ENCODE data around the gene AKAP12.

Gene AKAP12

DNA sequence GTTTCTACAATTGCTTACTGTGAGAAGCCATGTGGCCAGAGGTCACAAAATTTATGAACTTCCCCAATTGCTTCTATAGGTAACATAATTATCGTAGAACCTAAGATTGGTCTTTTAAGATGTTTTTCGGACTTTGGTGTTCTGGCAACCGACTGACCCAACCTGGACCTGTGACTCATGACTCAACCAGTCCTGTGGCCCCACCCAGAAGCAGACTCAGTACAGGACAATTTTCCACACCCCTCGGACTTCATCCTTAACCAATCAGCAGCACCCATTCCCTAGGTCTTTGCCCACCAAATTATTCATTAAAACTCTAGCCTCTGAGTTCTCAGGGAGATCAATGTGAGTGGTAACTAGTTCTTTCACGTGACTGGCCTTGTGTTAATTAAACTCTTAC, 26.4 kb upstream of the AKAP12 start:
- Histone ChIP-seq H4K20me1 (ENCODE audit: insufficient read depth, low read length) (no peaks in the 10 kb centered on the region), H3K27me3 (ENCODE audit: insufficient read depth, low read length) (no peaks in the 10 kb centered on the region; the same call in 1 of the 2 replicates), H2AFZ (ENCODE audit: low read length) (no peak overlapping the region), H3K4me1 (ENCODE audit: insufficient read depth, low read length, severe bottlenecking) (no peaks in the 10 kb centered on the region), H3F3A (ENCODE audit: insufficient read depth, low read length) (no peaks in the 10 kb centered on the region), H3K4me3 (ENCODE audit: low read depth, low read length, poor library complexity, severe bottlenecking) (no peak overlapping the region), H3K9ac (ENCODE audit: low read length) (no peak overlapping the region), H3K9me3 (ENCODE audit: low read length) (peaks cover 3% of the 10 kb centered on the region), H3K4me2 (ENCODE audit: low read length) (no peak overlapping the region), H3K36me3 (ENCODE audit: insufficient read depth, low read length) (no peaks in the 10 kb centered on the region), H3K79me2 (ENCODE audit: insufficient read depth, low read length) (no peaks in the 10 kb centered on the region), H3K27ac (ENCODE audit: low read depth, low read length, poor library complexity, severe bottlenecking) (no peak overlapping the region), H3K9me2 (ENCODE audit: low read depth, low read length) (no peaks in the 10 kb centered on the region)
- TF ChIP-seq, protein P1, sequence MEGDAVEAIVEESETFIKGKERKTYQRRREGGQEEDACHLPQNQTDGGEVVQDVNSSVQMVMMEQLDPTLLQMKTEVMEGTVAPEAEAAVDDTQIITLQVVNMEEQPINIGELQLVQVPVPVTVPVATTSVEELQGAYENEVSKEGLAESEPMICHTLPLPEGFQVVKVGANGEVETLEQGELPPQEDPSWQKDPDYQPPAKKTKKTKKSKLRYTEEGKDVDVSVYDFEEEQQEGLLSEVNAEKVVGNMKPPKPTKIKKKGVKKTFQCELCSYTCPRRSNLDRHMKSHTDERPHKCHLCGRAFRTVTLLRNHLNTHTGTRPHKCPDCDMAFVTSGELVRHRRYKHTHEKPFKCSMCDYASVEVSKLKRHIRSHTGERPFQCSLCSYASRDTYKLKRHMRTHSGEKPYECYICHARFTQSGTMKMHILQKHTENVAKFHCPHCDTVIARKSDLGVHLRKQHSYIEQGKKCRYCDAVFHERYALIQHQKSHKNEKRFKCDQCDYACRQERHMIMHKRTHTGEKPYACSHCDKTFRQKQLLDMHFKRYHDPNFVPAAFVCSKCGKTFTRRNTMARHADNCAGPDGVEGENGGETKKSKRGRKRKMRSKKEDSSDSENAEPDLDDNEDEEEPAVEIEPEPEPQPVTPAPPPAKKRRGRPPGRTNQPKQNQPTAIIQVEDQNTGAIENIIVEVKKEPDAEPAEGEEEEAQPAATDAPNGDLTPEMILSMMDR (IDR thresholded peaks at IDR 0.05; ENCODE audit: low read length): no peak
- TF ChIP-seq EZH2 (IDR thresholded peaks at IDR 0.05; ENCODE audit: borderline replicate concordance, low read length): no peak

- no peak overlapping the region for H3K9ac ChIP-seq (ENCODE audit: low read length)
- H2AFZ ChIP-seq (ENCODE audit: low read length): no peak overlapping the region
- no peak overlapping the region for H3K27ac ChIP-seq (ENCODE audit: low read depth, low read length, poor library complexity, severe bottlenecking)
- TF ChIP-seq, protein P1 (IDR thresholded peaks at IDR 0.05; ENCODE audit: low read length): no peak
- no peak for TF ChIP-seq EZH2 (IDR thresholded peaks at IDR 0.05; ENCODE audit: borderline replicate concordance, low read length)
- no peaks in the 10 kb centered on the region for H3F3A ChIP-seq (ENCODE audit: insufficient read depth, low read length)
- peaks cover 3% of the 10 kb centered on the region for H3K9me3 ChIP-seq (ENCODE audit: low read length)
- H4K20me1 ChIP-seq (ENCODE audit: insufficient read depth, low read length): no peaks in the 10 kb centered on the region
- no peaks in the 10 kb centered on the region for H3K36me3 ChIP-seq (ENCODE audit: insufficient read depth, low read length)
- no peaks in the 10 kb centered on the region for H3K27me3 ChIP-seq (ENCODE audit: insufficient read depth, low read length)
- no peaks in the 10 kb centered on the region for H3K4me1 ChIP-seq (ENCODE audit: insufficient read depth, low read length, severe bottlenecking)
- no peaks in the 10 kb centered on the region for H3K79me2 ChIP-seq (ENCODE audit: insufficient read depth, low read length)
- H3K4me2 ChIP-seq (ENCODE audit: low read length): no peak overlapping the region
- no peak overlapping the region for H3K4me3 ChIP-seq (ENCODE audit: low read depth, low read length, poor library complexity, severe bottlenecking)
- no peaks in the 10 kb centered on the region for H3K9me2 ChIP-seq (ENCODE audit: low read depth, low read length)
These were observed 23.8 kb upstream of the AKAP12 start for GRCh38 chr6:151215999-151216398.

DNA sequence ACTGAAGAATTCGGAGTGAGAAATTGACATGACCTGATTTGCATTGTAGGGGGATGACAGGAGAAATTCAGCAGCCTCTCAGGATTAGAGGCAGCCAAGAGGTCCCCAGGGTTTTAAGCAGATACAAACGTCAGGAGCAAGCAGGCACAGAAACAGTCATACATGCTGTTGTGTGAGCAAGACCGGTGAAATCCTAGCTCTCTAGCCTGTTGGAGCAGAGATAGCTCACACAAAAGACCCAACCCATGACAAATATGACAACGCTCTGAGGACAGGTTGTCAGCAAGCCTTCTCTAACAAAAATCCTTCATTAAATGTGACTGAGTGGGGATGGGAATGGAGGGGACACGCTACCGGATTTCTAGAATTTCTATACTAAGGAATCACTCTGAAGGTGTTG, 23.0 kb upstream of the AKAP12 start:
- no peak overlapping the region for H3K4me2 ChIP-seq (ENCODE audit: low read length)
- H2AFZ ChIP-seq (ENCODE audit: low read length): no peak overlapping the region
- no peaks in the 10 kb centered on the region for H3F3A ChIP-seq (ENCODE audit: insufficient read depth, low read length)
- H3K9me3 ChIP-seq (ENCODE audit: low read length): peaks cover 3% of the 10 kb centered on the region; the same call in 1 of the 2 replicates
- no peak overlapping the region for H3K9ac ChIP-seq (ENCODE audit: low read length)
- H3K27me3 ChIP-seq (ENCODE audit: insufficient read depth, low read length): no peaks in the 10 kb centered on the region
- no peaks in the 10 kb centered on the region for H3K9me2 ChIP-seq (ENCODE audit: low read depth, low read length)
- no peak overlapping the region for H3K4me3 ChIP-seq (ENCODE audit: low read depth, low read length, poor library complexity, severe bottlenecking)
- no peaks in the 10 kb centered on the region for H3K4me1 ChIP-seq (ENCODE audit: insufficient read depth, low read length, severe bottlenecking)
- no peak for TF ChIP-seq EZH2 (IDR thresholded peaks at IDR 0.05; ENCODE audit: borderline replicate concordance, low read length)
- TF ChIP-seq, protein P1 (IDR thresholded peaks at IDR 0.05; ENCODE audit: low read length): no peak
- no peaks in the 10 kb centered on the region for H3K36me3 ChIP-seq (ENCODE audit: insufficient read depth, low read length)
- no peaks in the 10 kb centered on the region for H3K79me2 ChIP-seq (ENCODE audit: insufficient read depth, low read length)
- H3K27ac ChIP-seq (ENCODE audit: low read depth, low read length, poor library complexity, severe bottlenecking): no peak overlapping the region
- H4K20me1 ChIP-seq (ENCODE audit: insufficient read depth, low read length): no peaks in the 10 kb centered on the region

All from OCI-LY1 (cell line).